Measurements from ENCODE around the gene AQP12A.

DNA sequence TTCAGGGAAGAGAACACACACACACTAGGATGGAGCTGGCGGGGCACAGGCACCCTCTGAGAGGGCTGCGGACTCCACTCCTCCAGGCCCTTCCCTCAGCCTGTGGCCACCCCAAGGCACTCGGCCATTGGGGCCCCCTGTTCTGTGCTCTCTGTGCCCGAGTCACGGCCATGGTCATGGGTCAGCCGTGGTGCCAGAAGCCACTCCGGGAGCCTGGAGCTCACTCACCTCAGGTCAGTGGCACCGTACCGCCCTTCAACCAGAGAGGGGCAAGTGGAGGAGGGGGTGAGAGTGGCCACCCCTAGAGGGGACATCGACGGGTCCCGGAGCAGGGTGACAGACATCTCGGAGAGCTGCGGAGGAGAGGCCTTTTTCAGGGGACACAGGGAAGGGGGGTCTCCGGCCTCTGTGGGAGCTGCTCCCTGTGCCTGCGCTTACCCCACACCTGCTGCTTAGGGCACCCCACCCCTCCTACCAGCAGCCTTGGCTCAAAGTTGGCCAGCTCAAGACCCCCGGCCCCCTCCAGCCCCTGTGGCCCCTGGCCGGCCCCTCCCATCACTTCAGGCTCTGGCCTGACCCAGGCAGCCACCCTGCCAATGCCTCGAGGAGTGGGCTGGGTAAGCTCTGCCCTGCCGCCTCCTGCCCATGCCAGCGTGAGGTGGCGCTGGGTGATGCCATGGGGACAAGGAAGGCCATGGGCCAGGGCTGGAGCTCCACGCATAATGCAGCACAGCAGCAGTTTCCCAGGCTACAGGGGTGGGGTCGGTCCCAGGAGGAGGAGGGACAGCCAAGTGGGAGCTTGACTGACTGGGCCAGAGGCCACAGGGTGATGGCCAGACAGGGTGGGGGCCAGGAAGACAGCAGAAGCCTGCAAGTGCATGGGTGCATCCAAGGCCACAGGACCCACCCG is 29.3 kb downstream of the AQP12A start:
- TF ChIP-seq, protein P1, sequence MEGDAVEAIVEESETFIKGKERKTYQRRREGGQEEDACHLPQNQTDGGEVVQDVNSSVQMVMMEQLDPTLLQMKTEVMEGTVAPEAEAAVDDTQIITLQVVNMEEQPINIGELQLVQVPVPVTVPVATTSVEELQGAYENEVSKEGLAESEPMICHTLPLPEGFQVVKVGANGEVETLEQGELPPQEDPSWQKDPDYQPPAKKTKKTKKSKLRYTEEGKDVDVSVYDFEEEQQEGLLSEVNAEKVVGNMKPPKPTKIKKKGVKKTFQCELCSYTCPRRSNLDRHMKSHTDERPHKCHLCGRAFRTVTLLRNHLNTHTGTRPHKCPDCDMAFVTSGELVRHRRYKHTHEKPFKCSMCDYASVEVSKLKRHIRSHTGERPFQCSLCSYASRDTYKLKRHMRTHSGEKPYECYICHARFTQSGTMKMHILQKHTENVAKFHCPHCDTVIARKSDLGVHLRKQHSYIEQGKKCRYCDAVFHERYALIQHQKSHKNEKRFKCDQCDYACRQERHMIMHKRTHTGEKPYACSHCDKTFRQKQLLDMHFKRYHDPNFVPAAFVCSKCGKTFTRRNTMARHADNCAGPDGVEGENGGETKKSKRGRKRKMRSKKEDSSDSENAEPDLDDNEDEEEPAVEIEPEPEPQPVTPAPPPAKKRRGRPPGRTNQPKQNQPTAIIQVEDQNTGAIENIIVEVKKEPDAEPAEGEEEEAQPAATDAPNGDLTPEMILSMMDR (IDR thresholded peaks at IDR 0.05), result no peak
- no peak for TF ChIP-seq POLR2A (IDR thresholded peaks at IDR 0.05)

All from uterus (tissue), 2 donors.